GM23338 (cell line): ENCODE results near the gene CEACAM5. TPM values are rescaled to one million over a fixed set of nuclear protein-coding genes. Genes with fewer than 3 reads are reported as not detected.

Experiments used
- ATAC-seq: fragments of 200-7000 bp; cut with Tn5 transposase; 3 replicates; pipeline ENCODE4 v1.9.1; 2020
- DNase-seq: peaks from one replicate; pipeline ENCODE4 v3.0.0-alpha.2; 2015; ENCODE audit warnings: low spot score
- H2AFZ ChIP-seq: fragments of 200-600 bp; sonication (generic); 2 replicates; pipeline ENCODE4 v1.8.0; 2016; ENCODE audit warnings: antibody characterized with exemption, mild to moderate bottlenecking, moderate library complexity
- H3F3A ChIP-seq: fragments of 200-600 bp; sonication (generic); replicated peaks from 2 replicates; pipeline ENCODE4 v1.8.0; 2017; ENCODE audit warnings: antibody characterized with exemption, mixed run types, low read depth
- H3K27ac ChIP-seq: fragments of 200-600 bp; sonication (generic); 2 replicates; pipeline ENCODE4 v1.6.1; 2016; ENCODE audit warnings: low read depth
- H3K27me3 ChIP-seq: fragments of 200-600 bp; sonication (generic); 2 replicates; pipeline ENCODE4 v1.8.0; 2016; ENCODE audit warnings: mild to moderate bottlenecking, mixed run types, moderate library complexity; ENCODE audit not compliant: insufficient read depth
- H3K36me3 ChIP-seq: fragments of 200-600 bp; sonication (generic); 2 replicates; pipeline ENCODE4 v1.8.0; 2016; ENCODE audit warnings: mild to moderate bottlenecking; ENCODE audit not compliant: insufficient read depth
- H3K4me1 ChIP-seq: fragments of 200-600 bp; sonication (generic); 2 replicates; pipeline ENCODE4 v1.8.0; 2016; ENCODE audit warnings: mild to moderate bottlenecking, moderate library complexity; ENCODE audit not compliant: insufficient read depth
- H3K4me2 ChIP-seq: fragments of 200-600 bp; sonication (generic); 2 replicates; pipeline ENCODE4 v1.7.1; 2017; ENCODE audit warnings: mixed run types
- H3K4me3 ChIP-seq: fragments of 200-600 bp; sonication (generic); 2 replicates; pipeline ENCODE4 v1.6.1; 2016; ENCODE audit warnings: mixed run types
- H3K79me2 ChIP-seq: fragments of 200-600 bp; sonication (generic); replicated peaks from 2 replicates; pipeline ENCODE4 v1.8.0; 2017; ENCODE audit warnings: mild to moderate bottlenecking; ENCODE audit not compliant: insufficient read depth
- H3K9me2 ChIP-seq: fragments of 200-600 bp; sonication (generic); 2 replicates; pipeline ENCODE4 v1.8.0; 2017; ENCODE audit not compliant: insufficient read depth
- H4K20me1 ChIP-seq: fragments of 200-600 bp; sonication (generic); replicated peaks from 2 replicates; pipeline ENCODE4 v1.8.0; 2017; ENCODE audit warnings: mild to moderate bottlenecking; ENCODE audit not compliant: insufficient read depth
- H3K27ac Mint-ChIP-seq: 2 replicates; pipeline ENCODE4 v1.8.0; 2020; ENCODE audit warnings: inconsistent platforms, mild to moderate bottlenecking, moderate library complexity, mixed read lengths
- H3K27me3 Mint-ChIP-seq: 3 replicates; pipeline ENCODE4 v1.8.0; 2022; ENCODE audit warnings: low read depth, mild to moderate bottlenecking, moderate library complexity, mixed read lengths, inconsistent platforms; ENCODE audit not compliant: insufficient read depth, poor library complexity
- H3K36me3 Mint-ChIP-seq: 3 replicates; pipeline ENCODE4 v1.8.0; 2021; ENCODE audit warnings: low read depth, mild to moderate bottlenecking, inconsistent platforms, moderate library complexity, mixed read lengths
- H3K4me1 Mint-ChIP-seq: 3 replicates; pipeline ENCODE4 v1.8.0; 2020; ENCODE audit warnings: mild to moderate bottlenecking, inconsistent platforms, mixed read lengths
- H3K4me3 Mint-ChIP-seq: 3 replicates; pipeline ENCODE4 v1.8.0; 2021; ENCODE audit warnings: moderate library complexity, mild to moderate bottlenecking, inconsistent platforms, mixed read lengths
- H3K9me3 Mint-ChIP-seq: 3 replicates; pipeline ENCODE4 v1.8.0; 2020; ENCODE audit warnings: moderate library complexity, mild to moderate bottlenecking, inconsistent platforms, mixed read lengths
- ETS1 ChIP-seq: IDR thresholded peaks from 2 replicates; pipeline ENCODE4 v1.6.1; 2016; ENCODE audit warnings: antibody characterized with exemption
- JUNB ChIP-seq: IDR thresholded peaks from one replicate; pipeline ENCODE4 v1.6.1; 2016; ENCODE audit warnings: antibody characterized with exemption; ENCODE audit not compliant: unreplicated experiment
- NANOG ChIP-seq: IDR thresholded peaks from 2 replicates; pipeline ENCODE4 v1.6.1; 2016; ENCODE audit warnings: antibody characterized with exemption, borderline replicate concordance
- ZNF114 ChIP-seq: fragments of 250-450 bp; sonication (Bioruptor Pico); IDR thresholded peaks from 2 replicates; pipeline ENCODE4 v1.5.0; 2020; ENCODE audit warnings: mild to moderate bottlenecking, moderate library complexity
- ZNF462 ChIP-seq: fragments of 250-450 bp; sonication (Bioruptor Pico); IDR thresholded peaks from 2 replicates; pipeline ENCODE4 v1.5.0; 2020; ENCODE audit warnings: mild to moderate bottlenecking, moderate library complexity
- polyA plus RNA-seq: library from polyadenylated mRNA; unstranded; fragments of >200 nt; fragmentation: Nextera tagmentation; extraction: Ambion mirVana; gene quantifications from 2 replicates; pipeline ENCODE4 v1.2.1, GENCODE V29; 2016
- total RNA-seq: library from RNA; depleted of rRNA; stranded (reverse); fragments of >200 nt; shearing (Covaris generic); gene quantifications from 2 replicates; pipeline ENCODE4 v1.2.3, GENCODE V29; 2014

Gene CEACAM5
- total and polyA plus RNA-seq, 2 experiments from 2014 or later, result not detected

- DNase-seq, result no peak
- no peak for ATAC-seq
- H3K27ac ChIP-seq, result no peak overlapping the region
- H3K9me2 ChIP-seq, result no peaks in the 10 kb centered on the region
- no peak overlapping the region for H3K4me3 ChIP-seq
- no peak overlapping the region for H3K27ac Mint-ChIP-seq
- H2AFZ ChIP-seq, result no peak overlapping the region
- no peaks in the 10 kb centered on the region for H3K36me3 Mint-ChIP-seq
- no peak for TF ChIP-seq ZNF114 (CRISPR knock-in tag)
- no peak for TF ChIP-seq ZNF462 (CRISPR knock-in tag)
- TF ChIP-seq NANOG, result no peak
- no peak for TF ChIP-seq JUNB
- no peak for TF ChIP-seq ETS1
- no peaks in the 10 kb centered on the region for H3K79me2 ChIP-seq
- no peaks in the 10 kb centered on the region for H3K9me3 Mint-ChIP-seq
- H3K4me1 Mint-ChIP-seq, result peaks cover 8% of the 10 kb centered on the region; the same call in 2 of the 3 replicates
- H3K36me3 ChIP-seq, result no peaks in the 10 kb centered on the region
- H3K4me3 Mint-ChIP-seq, result no peak overlapping the region
- peaks cover 4% of the 10 kb centered on the region; the same call in 1 of the 2 replicates for H3K4me1 ChIP-seq
- no peaks in the 10 kb centered on the region for H3F3A ChIP-seq
- H4K20me1 ChIP-seq, result no peaks in the 10 kb centered on the region
- no peak overlapping the region for H3K4me2 ChIP-seq
- peaks cover 10% of the 10 kb centered on the region for H3K27me3 ChIP-seq
- peaks cover 4% of the 10 kb centered on the region for H3K27me3 Mint-ChIP-seq
Measured at GRCh38 chr19:41688687-41689086, 19.7 kb upstream of the CEACAM5 start.
